Dendritic cell treated with granulocyte-macrophage colony-stimulating factor and Interleukin-4, amounts not matched to agents 40 ng/mL and 50 ng/mL, for 4 days (primary cell): ENCODE data around the gene PARD3.

Experiments
- H3K27ac Mint-ChIP-seq: one replicate; pipeline ENCODE4 v1.8.0; 2022; ENCODE audit warnings: mild to moderate bottlenecking, mixed read lengths
- H3K27me3 Mint-ChIP-seq: one replicate; pipeline ENCODE4 v1.8.0; 2022; ENCODE audit warnings: mild to moderate bottlenecking, mixed read lengths
- H3K36me3 Mint-ChIP-seq: one replicate; pipeline ENCODE4 v1.8.0; 2022; ENCODE audit warnings: low read depth, mixed read lengths
- H3K4me1 Mint-ChIP-seq: one replicate; pipeline ENCODE4 v1.8.0; 2022; ENCODE audit warnings: low read depth, mixed read lengths
- H3K4me3 Mint-ChIP-seq: one replicate; pipeline ENCODE4 v1.8.0; 2022; ENCODE audit warnings: mild to moderate bottlenecking, moderate library complexity, mixed read lengths
- H3K9me3 Mint-ChIP-seq: one replicate; pipeline ENCODE4 v1.8.0; 2022; ENCODE audit warnings: mixed read lengths
- intact Hi-C: fragments of 100-400 bp; cut with micrococcal nuclease; formaldehyde crosslinking; loops from one replicate; pipeline ENCODE4 v1.15.0; 2022

The PARD3 gene

DNA sequence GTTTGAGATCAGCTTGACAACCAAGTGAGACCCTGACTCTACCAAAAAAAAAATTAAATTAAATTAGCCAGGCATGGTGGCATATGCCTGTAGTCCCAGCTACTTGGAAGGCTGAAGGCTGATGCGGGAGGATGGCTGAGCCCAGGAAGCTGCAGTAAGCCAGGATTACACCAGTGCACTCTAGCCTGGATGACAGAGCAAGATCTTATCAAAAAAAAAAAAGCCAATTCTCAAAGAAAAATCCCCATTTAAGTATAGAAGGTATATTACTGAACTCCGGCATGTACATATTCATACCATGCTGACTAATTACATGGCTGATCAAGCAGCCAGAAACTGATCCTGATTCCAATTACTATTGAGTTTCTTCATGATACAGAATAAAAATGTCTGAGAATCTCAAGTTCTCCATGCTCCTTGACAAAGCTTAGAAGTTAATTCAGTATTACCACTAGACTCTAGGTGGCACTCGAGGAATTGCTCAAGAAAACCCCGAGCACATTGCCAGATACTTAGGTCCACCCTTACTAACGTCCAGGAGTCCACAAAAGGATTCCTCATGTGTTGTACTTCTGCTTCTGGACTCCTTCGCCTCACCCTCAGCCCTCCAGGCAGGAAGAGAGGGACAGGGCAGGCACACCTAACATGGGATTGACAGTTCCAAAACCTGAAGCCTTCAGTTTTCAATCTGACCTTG is 148.9 kb downstream of the PARD3 start:
- H3K27me3 Mint-ChIP-seq: peaks cover 5% of the 10 kb centered on the region
- H3K27ac Mint-ChIP-seq: no peak overlapping the region
- H3K4me1 Mint-ChIP-seq: no peaks in the 10 kb centered on the region
- H3K4me3 Mint-ChIP-seq: no peak overlapping the region
- intact Hi-C loops: no loop called here
- no peaks in the 10 kb centered on the region for H3K9me3 Mint-ChIP-seq
- no peaks in the 10 kb centered on the region for H3K36me3 Mint-ChIP-seq

DNA sequence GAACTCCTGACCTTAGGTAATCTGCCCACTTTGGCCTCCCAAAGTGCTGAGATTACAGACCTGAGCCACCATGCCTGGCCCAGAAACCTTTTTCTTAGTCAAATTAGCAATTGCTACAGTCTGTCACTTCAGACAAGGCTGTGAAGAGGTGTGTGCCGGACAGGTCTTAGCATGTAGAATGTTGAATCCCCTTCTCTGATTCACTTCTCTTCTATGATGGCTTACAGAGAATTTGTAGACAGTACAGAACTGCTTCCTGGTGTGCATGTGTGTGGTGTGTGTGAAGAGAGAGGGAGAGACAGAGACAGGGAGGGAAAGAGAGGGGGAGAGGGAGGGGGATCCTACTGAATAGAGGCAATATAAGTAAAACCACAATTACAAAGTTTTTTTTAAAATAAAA is 150.4 kb downstream of the PARD3 start:
- no peak overlapping the region for H3K27ac Mint-ChIP-seq
- intact Hi-C loops: no loop called here
- no peak overlapping the region for H3K4me3 Mint-ChIP-seq
- peaks cover 5% of the 10 kb centered on the region for H3K27me3 Mint-ChIP-seq
- no peaks in the 10 kb centered on the region for H3K36me3 Mint-ChIP-seq
- no peaks in the 10 kb centered on the region for H3K4me1 Mint-ChIP-seq
- no peaks in the 10 kb centered on the region for H3K9me3 Mint-ChIP-seq

DNA sequence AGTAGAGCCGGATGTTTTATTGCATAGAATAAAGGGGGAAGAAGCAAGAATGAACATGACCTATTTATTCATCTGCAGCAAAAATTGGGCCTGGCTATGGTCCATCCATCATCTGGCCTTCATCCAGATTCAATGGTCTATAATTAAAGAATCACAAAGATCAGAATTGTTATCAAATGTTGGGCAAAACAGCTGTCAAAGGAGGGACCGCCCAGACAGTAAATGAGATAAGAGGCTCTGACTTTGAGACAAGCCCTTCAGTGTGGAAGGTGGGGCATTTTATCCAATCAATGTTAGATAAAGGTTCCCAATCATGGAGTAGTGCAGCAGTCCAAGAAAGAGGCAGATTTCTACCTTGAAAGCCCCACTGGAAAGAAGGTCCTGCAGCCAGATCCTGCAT is 153.5 kb downstream of the PARD3 start:
- H3K9me3 Mint-ChIP-seq: no peaks in the 10 kb centered on the region
- no peak overlapping the region for H3K27ac Mint-ChIP-seq
- peaks cover 4% of the 10 kb centered on the region for H3K27me3 Mint-ChIP-seq

DNA sequence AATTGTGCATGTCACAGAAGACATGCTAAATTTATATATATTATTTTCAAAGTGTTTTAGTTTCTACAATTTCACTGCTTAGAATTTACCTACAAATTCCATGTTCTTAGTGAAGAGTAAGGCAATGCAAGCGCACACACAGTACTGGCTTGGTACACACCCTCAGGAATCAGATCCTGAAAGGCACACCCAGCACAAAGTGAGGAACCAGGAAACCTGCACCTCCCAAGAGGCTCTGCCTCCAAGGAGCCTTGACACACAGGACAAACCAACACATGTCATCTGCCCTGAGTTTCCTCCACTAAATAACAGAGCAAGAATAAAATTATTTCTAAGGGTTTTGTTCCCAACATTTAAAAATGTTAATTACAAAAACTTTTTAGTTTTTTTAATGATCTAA is 156.2 kb downstream of the PARD3 start:
- no peak overlapping the region for H3K27ac Mint-ChIP-seq
- no peak overlapping the region for H3K4me3 Mint-ChIP-seq
- H3K9me3 Mint-ChIP-seq: no peaks in the 10 kb centered on the region
- no peaks in the 10 kb centered on the region for H3K36me3 Mint-ChIP-seq
- intact Hi-C loops: no loop called here
- H3K27me3 Mint-ChIP-seq: peaks cover 8% of the 10 kb centered on the region
- no peaks in the 10 kb centered on the region for H3K4me1 Mint-ChIP-seq

More for the DNA sequence above, 153.5 kb downstream of the PARD3 start:
- Mint-ChIP-seq H3K4me3 (no peak overlapping the region), H3K4me1 (no peaks in the 10 kb centered on the region), H3K36me3 (no peaks in the 10 kb centered on the region)
- intact Hi-C loops: no loop called here

DNA sequence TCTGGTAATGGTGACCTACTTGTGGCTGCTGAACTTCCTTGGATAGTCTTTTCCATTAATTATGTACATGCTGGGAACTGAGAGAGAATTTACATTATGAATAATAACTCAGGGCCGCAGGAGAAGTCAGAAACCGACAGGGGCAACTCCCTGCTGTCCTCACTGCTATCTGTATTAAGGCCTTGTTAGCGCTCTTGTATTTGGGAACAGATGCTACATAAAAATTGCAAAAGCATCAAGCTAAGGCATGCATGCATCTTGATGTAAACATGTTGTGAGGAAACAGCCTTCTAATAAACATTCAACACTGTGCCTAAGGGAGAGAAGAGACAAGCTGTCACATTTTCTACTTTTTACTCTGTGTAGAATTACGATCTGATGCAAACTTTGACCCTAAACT is 158.4 kb downstream of the PARD3 start:
- intact Hi-C loops: no loop called here
- Mint-ChIP-seq H3K36me3 (no peaks in the 10 kb centered on the region), H3K27ac (no peak overlapping the region), H3K4me1 (no peaks in the 10 kb centered on the region), H3K27me3 (peaks cover 12% of the 10 kb centered on the region), H3K4me3 (no peak overlapping the region), H3K9me3 (no peaks in the 10 kb centered on the region)

GRCh38 chr10:34655286-34656170 is 159.6 kb downstream of the PARD3 start:
- H3K27ac Mint-ChIP-seq: no peak overlapping the region
- peaks cover 12% of the 10 kb centered on the region for H3K27me3 Mint-ChIP-seq
- H3K9me3 Mint-ChIP-seq: no peaks in the 10 kb centered on the region
- no peaks in the 10 kb centered on the region for H3K36me3 Mint-ChIP-seq
- H3K4me3 Mint-ChIP-seq: no peak overlapping the region
- H3K4me1 Mint-ChIP-seq: no peaks in the 10 kb centered on the region
- intact Hi-C loops: no loop called here

GRCh38 chr10:34654211-34654610 is 160.9 kb downstream of the PARD3 start:
- Mint-ChIP-seq H3K27me3 (peaks cover 12% of the 10 kb centered on the region), H3K4me1 (no peaks in the 10 kb centered on the region)
- intact Hi-C loops: no loop called here

DNA sequence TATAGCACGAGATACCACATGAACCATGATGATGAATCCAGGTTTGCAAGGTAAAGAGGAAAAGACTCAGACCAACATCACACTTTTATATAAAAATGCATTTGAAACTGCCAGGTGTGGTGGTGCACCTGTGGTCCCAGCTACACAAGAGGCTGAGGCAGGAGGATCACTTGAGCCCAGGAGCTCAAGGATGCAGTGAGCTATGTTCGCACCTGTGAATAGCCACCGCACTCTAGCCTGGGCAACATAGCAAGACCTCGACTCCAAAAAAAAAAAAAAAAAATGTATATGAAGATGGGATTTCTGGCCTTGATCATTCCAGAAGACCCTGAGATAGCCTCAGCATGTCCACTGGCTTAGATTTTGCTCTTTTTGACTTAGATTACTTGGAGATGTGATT is 161.6 kb downstream of the PARD3 start:
- intact Hi-C loops: no loop called here
- H3K27me3 Mint-ChIP-seq: peaks cover 12% of the 10 kb centered on the region

More at GRCh38 chr10:34654211-34654610, 160.9 kb downstream of the PARD3 start:
- H3K27ac Mint-ChIP-seq: no peak overlapping the region
- no peaks in the 10 kb centered on the region for H3K36me3 Mint-ChIP-seq
- H3K9me3 Mint-ChIP-seq: no peaks in the 10 kb centered on the region
- no peak overlapping the region for H3K4me3 Mint-ChIP-seq

GRCh38 chr10:34651416-34652195 is 163.5 kb downstream of the PARD3 start:
- H3K27me3 Mint-ChIP-seq: peaks cover 9% of the 10 kb centered on the region

More for the DNA sequence above, 161.6 kb downstream of the PARD3 start:
- H3K9me3 Mint-ChIP-seq: no peaks in the 10 kb centered on the region
- no peaks in the 10 kb centered on the region for H3K36me3 Mint-ChIP-seq
- H3K4me3 Mint-ChIP-seq: no peak overlapping the region
- no peaks in the 10 kb centered on the region for H3K4me1 Mint-ChIP-seq
- no peak overlapping the region for H3K27ac Mint-ChIP-seq

GRCh38 chr10:34650156-34650555 is 164.9 kb downstream of the PARD3 start:
- intact Hi-C loops: no loop called here
- Mint-ChIP-seq H3K4me3 (no peak overlapping the region), H3K9me3 (no peaks in the 10 kb centered on the region), H3K36me3 (no peaks in the 10 kb centered on the region), H3K27ac (no peak overlapping the region), H3K4me1 (no peaks in the 10 kb centered on the region), H3K27me3 (peaks cover 7% of the 10 kb centered on the region)

More at GRCh38 chr10:34651416-34652195, 163.5 kb downstream of the PARD3 start:
- Mint-ChIP-seq H3K4me3 (no peak overlapping the region), H3K36me3 (no peaks in the 10 kb centered on the region), H3K4me1 (no peaks in the 10 kb centered on the region), H3K27ac (no peak overlapping the region), H3K9me3 (no peaks in the 10 kb centered on the region)
- intact Hi-C loops: no loop called here

GRCh38 chr10:34649385-34649784 is 165.7 kb downstream of the PARD3 start:
- Mint-ChIP-seq H3K27ac (no peak overlapping the region), H3K9me3 (no peaks in the 10 kb centered on the region), H3K4me1 (no peaks in the 10 kb centered on the region), H3K36me3 (no peaks in the 10 kb centered on the region), H3K4me3 (no peak overlapping the region), H3K27me3 (peaks cover 4% of the 10 kb centered on the region)
- intact Hi-C loops: no loop called here

- intact Hi-C loops: no loop called here
- Mint-ChIP-seq H3K36me3 (no peaks in the 10 kb centered on the region), H3K9me3 (no peaks in the 10 kb centered on the region), H3K27me3 (peaks cover 4% of the 10 kb centered on the region), H3K4me3 (no peak overlapping the region), H3K4me1 (no peaks in the 10 kb centered on the region), H3K27ac (no peak overlapping the region)
Measured at GRCh38 chr10:34648919-34649318, 166.2 kb downstream of the PARD3 start.

DNA sequence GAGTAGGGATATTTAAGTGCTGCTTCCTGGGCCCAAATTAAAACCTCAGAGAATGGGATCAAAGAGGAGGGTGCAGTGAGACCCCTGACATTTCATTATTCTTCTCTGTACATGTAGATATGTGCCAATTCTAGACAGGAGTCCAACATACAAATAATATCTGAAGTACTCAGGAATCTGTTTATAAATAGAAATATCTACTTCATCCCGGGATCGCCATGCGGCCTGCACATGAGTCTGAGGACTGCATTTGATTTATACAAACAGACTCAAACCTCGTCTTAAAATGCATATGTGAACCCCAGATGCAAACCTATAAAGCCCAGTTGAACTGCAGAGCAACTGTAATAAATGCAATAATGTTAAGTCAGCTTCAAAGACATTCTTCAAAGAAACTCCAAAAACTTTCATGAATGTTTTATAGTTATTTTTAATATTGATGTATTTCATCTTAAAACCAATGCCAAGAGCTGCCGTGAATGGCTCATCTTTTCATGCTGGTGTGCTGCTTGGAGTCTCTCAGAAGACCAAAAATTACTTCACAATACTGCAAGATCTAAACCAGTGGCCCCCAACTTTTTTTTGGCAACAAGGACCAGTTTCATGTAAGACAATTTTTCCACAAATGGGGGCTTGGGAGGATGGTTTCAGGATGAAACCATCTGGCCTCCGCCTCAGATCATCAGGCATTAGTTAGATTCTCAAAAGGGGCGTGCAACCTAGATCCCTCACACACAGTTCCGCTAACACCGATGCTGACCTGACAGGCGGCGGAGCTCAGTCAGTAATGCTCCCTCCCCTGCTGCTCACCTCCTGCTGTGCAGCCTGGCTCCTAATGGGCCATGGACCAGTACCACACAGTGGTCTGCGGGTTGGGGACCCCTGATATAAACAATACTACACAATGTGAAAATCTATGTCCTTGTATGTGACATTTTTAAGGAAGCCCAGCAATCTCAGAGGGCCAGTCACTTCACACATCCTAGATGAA is 166.9 kb downstream of the PARD3 start:
- Mint-ChIP-seq H3K4me1 (no peaks in the 10 kb centered on the region), H3K27me3 (peaks cover 4% of the 10 kb centered on the region), H3K4me3 (no peak overlapping the region), H3K9me3 (no peaks in the 10 kb centered on the region), H3K36me3 (no peaks in the 10 kb centered on the region), H3K27ac (no peak overlapping the region)
- intact Hi-C loops: no loop called here
